GM21529 (cell line): ENCODE data around the gene HSPG2.
"Not testable (repeated sequence)": the region's sequence is repeated elsewhere in the genome, so short reads cannot be mapped to it uniquely, and the experiment has no call there.

ENCODE experiments used
- ATAC-seq: cut with Tn5 transposase; IDR thresholded peaks from one replicate; pipeline ENCODE4 v1.9.1; 2021; ENCODE audit not compliant: unreplicated experiment

HSPG2 gene

DNA sequence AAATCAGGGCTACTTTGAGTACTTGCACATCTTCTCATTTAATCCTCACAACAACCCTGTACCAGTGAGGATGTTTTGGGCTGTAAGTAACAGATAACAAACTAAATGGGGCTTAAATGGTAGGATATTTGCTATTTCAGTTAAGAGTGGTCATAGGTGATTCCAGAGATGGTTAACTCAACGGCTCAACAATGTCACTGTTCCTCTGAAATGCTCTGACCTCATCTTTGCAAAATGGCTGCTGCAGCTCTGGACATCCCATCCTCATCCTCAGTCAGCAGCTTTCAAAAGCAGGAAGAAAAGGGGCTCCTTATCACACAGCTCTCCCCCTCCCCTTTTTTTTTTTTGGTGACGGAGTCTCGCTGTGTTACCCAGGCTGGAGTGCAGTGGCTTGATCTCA is 123.6 kb downstream of the HSPG2 start:
- no peak for ATAC-seq

DNA sequence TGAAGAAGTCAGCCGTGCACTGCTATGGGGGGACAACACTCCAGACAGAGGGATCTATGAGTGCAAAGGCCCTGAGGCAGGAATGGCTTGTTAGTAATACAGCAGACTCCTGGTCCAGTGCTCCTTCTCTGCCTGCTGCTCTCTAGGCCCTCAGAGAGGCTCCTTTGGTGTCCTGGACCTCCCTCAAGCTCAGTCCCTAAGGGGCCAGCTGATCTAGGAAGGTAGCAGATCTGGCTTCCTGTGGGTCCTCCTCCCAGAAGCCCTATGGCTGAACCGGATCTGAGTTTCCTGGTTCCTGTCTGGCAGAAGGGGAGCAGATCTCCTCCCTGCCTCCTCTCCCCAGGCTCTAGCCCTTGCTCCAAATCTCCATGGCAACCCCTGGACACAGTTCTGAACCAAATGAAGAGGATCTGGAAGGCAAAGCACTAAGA is 125.2 kb downstream of the HSPG2 start, which contains the start of gene LDLRAD2:
LDLRAD2 (plus strand) TSS at position 391 of the 431 bp plus-strand sequence. CDS start 187 bp downstream, outside the sequence.
- no peak for ATAC-seq

DNA sequence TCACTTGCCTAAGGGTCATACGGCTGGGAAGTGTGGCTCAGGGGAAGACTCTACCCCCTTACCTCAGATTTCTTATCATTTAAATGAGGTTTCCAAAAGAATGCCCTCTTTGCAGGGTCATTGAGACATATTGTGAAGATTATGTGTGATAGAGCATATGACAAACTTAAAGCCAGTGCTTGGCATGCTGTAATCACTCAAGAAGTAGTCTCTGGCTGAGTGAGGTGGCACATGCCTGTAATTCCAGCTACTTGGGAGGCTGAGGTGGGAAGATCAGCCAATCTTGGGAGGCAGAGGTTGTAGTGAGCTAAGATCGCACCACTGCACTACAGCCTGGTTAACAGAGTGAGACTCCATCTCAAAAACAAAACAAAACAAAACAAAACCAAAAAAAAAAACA is 132.6 kb downstream of the HSPG2 start:
- ATAC-seq = no peak

DNA sequence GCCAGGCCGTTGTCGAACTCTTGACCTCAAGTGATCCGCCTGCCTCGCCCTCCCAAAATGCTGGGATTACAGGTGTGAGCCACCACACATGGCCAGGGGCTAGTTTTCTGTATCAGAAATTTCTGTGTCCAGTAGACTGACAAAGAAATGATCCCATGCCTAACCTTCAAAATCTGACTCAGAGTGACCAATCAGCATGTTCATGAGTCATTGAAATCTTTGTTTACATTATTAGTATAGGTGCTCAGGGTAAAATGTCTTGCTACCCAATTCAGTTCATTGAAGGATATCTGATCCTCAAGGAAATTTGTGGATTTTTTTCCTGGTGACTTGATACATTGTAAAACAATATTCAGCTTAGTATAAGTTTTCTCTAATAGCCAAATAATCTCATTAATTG is 136.0 kb downstream of the HSPG2 start:
- ATAC-seq = no peak

DNA sequence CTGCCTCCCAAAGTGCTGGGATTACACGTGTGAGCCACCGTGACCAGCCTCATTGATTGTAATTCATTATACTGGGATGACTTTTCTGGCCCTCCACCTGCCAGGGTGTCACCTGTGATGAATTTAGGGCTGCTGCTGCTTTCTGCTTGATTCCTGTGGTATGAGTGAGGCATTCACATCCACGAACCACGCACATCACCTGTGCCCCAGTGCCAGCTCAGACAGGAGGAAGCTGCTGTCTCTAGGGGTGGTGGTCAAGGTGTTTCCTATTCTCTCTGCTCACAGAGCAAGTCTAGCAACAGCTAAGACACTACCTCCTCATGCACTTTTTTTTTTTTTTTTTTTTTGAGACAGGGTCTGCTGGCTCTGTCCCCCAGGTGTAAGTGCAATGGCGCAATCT is 137.4 kb downstream of the HSPG2 start:
- ATAC-seq = no peak

DNA sequence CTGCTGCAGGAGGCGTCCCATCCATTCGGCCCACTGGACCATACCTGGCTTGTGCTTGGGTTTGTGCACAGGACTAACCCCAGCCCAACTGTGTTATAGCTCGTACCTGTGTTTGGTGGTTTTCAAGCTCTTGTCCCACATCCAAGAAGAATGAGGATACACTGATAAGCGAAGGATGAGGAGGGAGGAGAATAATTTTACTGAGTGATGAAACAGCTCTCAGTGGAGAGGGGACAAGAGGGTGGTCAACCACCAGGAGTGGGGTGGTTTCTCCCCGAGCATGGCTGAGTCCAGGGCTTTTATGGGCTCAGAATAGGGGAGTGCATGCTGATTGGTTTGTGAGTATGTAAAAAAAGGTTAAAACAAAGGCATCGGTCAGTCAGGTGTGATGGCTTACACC is 142.0 kb downstream of the HSPG2 start:
- ATAC-seq = no peak

DNA sequence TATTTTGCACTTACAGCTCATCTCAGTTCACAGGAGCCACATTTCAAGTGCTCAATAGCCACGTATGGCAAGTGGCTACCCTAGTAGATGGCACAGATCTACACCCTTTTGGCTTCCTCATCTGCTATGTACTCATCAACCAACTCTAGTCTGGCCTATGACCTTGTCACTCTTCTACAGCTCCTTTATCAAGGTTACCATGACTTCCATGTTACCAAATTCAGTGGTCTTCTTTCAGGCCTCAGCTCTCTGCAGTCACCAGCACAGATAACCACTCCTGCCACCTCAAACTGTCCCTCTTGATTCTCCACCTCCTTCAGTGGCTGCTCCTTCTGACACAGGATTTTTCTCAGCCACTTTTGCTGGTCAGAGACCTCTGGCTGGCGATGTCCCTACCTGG is 142.5 kb downstream of the HSPG2 start:
- ATAC-seq = no peak

DNA sequence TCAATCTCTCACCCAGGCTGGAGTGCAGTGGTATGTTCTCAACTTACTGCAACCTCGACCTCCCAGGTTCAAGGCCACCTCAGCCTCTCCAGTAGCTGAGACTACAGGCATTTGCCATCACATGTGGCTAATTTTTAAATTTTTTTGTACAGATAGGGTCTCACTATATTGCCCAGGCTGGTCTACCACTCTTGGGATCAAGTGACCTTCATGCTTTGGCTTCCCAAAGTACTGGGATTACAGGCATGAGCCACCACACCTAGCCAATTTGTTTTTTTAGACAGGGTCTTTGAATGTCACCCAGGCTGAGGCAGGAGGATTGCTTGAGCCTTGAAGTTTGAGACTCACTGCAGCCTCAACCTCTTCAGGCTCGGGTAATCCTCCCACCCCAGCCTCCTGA is 144.0 kb downstream of the HSPG2 start:
- no peak for ATAC-seq

DNA sequence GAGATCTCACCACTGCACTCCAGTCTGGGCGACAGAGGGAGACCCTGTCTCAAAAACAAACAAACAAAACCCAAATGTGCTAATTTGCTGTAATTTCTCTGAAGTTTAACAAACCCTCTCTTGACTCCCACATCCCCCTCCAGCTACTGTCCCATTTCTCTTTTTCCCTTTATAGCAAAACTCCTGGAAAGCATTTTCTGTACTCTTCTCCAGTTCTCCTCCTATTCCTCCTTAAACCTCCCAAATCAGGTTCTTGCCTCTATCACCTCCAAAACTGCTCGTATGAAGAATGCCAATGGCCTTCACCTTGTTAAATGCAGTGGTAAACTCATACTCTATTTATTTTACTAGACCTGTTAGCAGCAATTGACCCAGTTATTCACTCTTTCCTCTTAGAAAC is 150.5 kb downstream of the HSPG2 start:
- no peak for ATAC-seq

DNA sequence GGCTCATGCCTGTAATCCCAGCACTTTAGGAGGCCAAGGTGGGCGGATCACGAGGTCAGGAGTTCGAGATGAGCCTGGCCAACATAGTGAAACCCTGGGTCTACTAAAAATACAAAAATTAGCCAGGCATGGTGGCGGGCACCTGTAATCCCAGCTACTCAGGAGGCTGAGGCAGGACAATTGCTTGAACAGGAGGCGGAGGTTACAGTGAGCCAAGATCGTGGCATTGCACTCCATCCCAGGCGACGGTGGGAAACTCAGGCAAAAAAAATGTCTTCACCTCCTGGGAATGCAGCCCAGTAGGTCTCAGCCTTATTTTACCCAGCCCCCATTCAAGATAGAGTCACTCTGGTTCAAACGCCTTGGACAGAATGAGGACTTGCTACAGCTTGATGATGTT is 151.3 kb downstream of the HSPG2 start:
- not testable (repeated sequence) for ATAC-seq

DNA sequence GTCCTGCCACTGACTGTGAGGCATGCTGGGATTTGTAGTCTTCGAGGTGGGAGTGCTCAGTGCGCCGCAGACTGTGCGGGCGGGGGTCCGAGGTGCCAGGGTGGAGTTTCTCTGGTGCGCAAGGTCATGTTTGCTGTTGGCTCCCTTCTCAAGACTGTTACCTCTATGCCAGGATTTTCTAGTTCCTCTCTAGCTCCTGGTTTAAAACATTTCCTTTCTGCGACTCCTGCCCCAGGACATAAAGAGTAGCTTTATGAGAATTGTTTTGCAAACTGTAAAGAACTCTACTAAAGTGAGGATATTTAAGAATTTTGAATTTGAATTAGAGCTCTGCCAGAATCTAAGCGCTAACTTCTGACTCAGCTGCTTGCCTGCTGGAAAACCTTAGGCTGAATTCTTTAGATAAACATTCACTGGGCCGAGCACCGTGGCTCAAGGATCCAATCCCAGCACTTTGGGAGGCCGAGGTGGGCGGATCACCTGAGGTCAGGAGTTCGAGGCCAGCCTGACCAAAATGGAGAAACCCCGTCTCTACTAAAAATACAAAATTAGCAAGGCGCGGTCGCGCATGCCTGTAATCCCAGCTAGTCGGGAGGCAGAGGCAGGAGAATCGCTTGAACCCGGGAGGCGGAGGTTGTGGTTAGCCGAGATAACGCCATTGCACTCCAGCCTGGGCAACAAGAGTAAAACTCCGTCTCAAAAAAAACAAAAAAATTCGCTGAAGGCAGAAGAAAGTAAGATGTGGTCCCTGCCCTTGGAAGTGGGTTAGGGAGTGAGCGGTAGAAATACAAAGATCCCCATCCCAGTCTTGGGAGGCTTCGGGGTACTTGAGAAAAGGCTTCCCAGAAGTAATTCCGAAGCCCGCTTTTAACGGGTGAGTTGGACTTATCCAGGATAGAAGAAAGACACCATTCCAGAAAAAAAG is 153.2 kb downstream of the HSPG2 start:
- ATAC-seq = no peak

DNA sequence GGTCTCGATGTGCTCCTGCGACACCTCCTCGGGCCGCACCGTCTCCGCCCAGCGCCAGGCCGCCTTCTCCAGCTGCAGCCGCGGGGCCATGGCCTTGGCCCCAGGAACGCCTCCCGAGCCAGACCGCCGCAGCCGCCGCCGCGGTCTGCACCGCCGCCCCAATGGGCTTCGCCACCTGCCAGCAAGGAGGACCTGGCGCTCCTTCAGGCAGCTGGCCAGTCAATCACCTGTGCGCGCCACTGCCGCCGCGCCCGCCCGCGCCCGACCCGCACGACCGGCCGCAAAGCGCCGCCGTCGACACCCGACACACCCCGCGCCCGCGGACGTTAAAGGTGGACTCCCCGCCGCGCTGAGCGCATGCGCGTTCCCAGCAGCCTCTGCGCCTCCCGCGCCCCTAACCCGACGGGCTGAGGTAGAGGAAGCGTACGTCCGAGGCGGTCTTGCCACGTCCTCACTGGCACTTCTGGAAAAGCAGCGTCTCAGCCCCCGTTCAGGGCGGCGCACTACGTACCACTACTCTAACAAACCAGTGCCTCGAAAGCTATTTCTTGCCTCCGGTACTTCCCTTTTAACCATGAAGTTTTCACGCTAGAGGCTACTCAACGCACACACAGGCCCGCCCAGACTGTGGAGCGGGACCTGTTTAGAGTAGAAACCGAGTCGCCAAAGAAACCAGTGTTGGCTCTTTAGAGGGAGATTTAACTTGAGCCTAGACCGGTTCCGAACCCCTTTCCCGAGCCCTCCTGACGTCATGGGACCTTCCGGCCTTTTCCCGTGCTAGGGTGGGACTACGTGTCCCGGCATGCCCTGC is 154.0 kb downstream of the HSPG2 start, which contains the start of gene USP48:
USP48 (minus strand) TSS at position 282 of the 811 bp plus-strand sequence; CDS start at position 90, 192 bp downstream.
- ATAC-seq = peak; percentile 60

DNA sequence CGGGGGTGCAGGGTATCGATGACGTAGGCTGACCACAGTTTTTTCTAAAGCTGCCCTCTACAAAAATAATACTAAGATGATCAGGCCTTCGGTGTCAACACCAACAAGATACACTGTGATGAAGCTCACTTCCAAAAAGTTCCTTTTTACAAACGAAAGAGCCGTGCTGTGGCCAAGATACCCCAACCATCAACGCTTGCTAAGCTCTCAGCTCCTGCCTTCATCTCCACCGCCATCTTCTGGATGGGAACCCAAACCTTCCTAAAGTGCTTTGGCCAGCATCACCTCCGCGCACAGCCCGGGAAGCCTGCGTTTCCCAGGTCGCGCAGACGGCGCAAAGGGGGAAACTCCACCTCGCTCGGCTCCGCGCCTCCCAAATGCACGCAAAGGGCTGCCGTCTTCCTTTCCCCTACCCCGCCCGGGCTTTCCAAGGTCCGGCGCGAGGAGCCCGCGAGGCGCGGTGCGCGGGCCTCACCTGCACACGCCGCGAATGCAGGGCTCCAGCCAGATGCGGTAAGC is 154.7 kb downstream of the HSPG2 start:
- ATAC-seq = peak; percentile 28

DNA sequence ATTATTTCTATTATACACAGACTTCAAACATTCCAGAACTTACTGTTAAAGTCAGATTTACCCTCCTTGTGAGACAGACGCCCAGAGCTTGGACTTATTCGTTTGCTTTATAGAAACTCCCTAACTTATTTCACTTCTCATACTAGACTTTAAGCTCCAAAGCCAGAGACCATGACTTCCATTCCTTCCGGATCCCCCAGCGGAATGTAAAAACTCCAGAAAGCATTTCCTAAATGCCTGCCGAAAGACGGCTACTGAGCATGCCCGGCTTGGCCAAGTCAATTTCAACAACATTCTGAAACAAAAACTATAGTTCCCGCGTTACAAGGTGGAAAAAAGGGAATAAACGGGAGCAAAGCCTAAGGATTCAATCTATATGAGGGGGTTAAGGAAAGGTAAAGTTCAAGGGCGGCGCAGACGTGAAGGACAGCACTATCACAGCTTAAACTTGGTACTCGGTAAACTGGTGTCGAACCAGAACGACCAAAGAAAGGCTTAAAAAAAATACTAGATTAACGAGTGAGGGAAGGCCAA is 155.2 kb downstream of the HSPG2 start:
- ATAC-seq = peak; percentile 10

DNA sequence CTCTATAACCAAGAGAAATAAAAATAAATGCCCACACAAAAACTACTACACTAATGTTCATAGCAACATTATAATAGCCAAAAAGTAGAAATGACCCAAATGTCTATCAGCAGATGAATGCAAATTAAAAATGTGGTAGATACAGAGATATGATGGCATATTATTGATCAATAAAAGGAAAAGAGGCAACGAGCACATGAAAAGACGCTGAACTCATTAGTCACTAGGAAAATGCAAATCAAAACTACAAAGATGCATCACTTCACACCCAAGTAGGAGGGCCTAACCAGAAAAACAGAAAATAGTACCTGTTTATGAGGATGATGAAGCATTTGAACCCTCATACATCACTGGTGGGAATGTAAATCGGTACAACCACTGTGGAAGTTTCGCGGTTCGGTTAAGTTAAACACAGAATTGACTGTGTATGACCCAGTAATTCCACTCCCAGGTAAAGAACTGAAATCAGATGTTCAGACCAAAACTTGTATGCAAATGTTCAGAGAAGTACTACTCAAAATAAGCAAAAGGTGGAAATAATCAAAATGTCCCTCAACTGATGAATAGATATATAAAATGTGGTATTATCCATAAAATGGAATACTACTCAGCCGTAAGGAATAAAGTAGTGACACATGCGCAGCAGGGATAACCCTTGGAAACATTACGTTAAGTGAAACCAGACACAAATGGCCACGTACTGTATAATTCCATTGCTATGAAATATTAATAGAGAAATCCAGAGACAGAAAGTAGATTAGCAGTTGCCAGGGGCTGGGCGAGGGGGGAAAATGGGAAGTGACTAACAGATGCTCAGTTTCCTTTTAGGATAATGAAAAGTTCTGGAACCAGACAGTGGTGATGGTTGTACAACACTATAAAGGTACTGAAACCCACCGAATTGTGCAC is 157.2 kb downstream of the HSPG2 start:
- peak; percentile 35 for ATAC-seq

DNA sequence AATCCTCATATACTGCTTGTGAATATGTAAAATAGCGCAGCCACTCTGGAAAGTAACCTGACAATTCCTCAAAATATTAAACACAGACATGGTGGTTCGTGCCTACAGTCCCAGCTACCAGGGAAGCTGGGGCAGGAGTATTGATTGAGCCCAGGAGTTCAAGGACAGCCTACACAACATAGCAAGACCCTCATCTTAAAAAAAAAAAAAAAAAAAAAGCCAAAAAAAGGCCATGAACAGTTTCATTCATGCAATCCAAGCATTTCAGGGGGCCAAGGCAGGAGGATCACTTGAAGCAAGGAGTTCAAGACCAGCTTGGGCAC is 158.7 kb downstream of the HSPG2 start:
- ATAC-seq = no peak

DNA sequence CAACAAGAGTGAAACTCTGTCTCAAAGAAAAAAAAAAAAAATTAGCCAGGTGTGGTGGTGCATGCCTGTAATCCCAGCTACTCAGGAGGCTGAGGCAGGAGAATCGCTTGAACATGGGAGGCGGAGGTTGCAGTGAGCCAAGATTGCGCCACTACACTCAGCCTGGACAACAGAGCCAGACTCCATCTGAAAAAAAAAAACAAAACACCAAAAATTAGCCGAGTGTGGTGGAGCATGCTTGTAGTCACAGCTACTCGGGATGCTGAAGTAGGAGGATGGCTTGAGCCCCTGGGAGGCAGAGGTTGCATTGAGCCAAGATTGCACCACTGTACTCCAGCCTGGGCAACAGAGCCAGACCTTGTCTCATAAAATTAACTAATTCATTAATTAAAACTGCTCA is 160.2 kb downstream of the HSPG2 start:
- ATAC-seq = not testable (repeated sequence)

DNA sequence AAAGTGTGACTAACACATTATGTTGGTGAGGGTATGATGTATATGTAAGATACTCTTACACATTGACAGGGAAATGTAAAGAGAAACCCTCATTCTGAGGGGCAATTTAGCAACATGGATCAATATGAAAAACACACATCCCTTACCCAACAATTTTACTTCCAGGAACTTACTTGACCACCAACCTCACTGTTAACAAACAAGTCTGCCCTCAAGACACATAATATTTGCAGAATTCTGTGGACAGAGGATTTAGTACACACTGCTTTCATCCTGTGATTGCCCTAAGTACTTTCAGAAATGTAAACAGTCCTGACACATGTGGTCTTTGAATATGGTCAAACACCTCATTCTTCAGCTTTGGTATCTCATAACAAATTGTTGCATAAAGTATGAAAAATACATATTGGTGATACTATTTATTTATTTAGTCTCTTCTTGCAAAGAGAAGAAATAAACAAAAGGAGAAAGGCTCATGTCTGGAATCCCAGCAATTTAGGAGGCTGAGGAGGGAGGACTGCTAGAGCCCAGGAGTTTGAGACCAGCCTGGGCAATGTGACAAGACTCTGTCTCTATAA is 161.0 kb downstream of the HSPG2 start:
- ATAC-seq = no peak

DNA sequence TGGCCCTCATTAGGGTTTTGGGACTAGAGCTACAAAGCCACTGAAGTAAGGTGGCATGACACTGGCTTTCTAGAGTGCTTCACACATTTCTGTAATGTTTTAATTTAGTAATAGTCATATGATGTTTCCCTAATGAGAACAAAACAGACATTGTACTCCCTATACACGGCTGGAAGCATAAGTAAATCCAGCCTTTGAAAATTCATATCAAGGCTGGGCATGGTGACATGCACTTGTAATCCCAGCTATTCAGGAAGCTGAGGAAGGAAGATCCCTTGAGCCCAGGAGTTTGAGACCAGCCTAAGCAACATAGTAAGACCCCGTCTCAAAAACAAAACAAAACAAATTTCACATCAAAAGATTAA is 161.6 kb downstream of the HSPG2 start:
- no peak for ATAC-seq
